Trophoblast cell (in vitro differentiated cells and primary cell): ENCODE results near the gene RASA3.

Source experiments
- DNase-seq, 2 donors: peaks; one replicate each; pipeline ENCODE4 v3.0.0-alpha.2; 2016
- H2AFZ ChIP-seq: 2 replicates; pipeline ENCODE4 v1.6.1; 2013; ENCODE audit warnings: low read length, moderate library complexity, mild to moderate bottlenecking; ENCODE audit not compliant: insufficient read depth, poor library complexity
- H2AK5ac ChIP-seq: 2 replicates; pipeline ENCODE4 v1.6.1; 2013; ENCODE audit warnings: mild to moderate bottlenecking, low read length
- H2BK120ac ChIP-seq: 2 replicates; pipeline ENCODE4 v1.6.1; 2013; ENCODE audit warnings: low read length, mild to moderate bottlenecking, moderate library complexity; ENCODE audit not compliant: insufficient read depth, poor library complexity
- H2BK12ac ChIP-seq: 2 replicates; pipeline ENCODE4 v1.6.1; 2013; ENCODE audit warnings: mild to moderate bottlenecking, low read length, moderate library complexity
- H2BK5ac ChIP-seq: 2 replicates; pipeline ENCODE4 v1.6.1; 2013; ENCODE audit warnings: low read length, low read depth, moderate library complexity, mild to moderate bottlenecking; ENCODE audit not compliant: poor library complexity
- H3K14ac ChIP-seq: 2 replicates; pipeline ENCODE4 v1.6.1; 2013; ENCODE audit warnings: mild to moderate bottlenecking, low read length
- H3K18ac ChIP-seq: 2 replicates; pipeline ENCODE4 v1.6.1; 2013; ENCODE audit warnings: mild to moderate bottlenecking, low read length
- H3K23ac ChIP-seq: 2 replicates; pipeline ENCODE4 v1.6.1; 2013; ENCODE audit warnings: low read length
- H3K27ac ChIP-seq: 2 replicates; pipeline ENCODE4 v1.5.1; 2013; ENCODE audit warnings: low read depth, mild to moderate bottlenecking, inconsistent platforms, low read length, moderate library complexity
- H3K27me3 ChIP-seq: 2 replicates; pipeline ENCODE4 v1.6.1; 2013; ENCODE audit warnings: inconsistent platforms, mild to moderate bottlenecking, low read length, moderate library complexity; ENCODE audit not compliant: insufficient read depth
- H3K36me3 ChIP-seq, 2 experiments: 1 replicate in 1 of 2; 2 replicates in 1 of 2; pipeline ENCODE4 v1.6.1; 2013; ENCODE audit warnings: low read length in 2 of 2, mild to moderate bottlenecking in 2 of 2, moderate library complexity in 1 of 2; ENCODE audit not compliant: insufficient read depth in 2 of 2, control insufficient read depth in 1 of 2
- H3K4ac ChIP-seq: 2 replicates; pipeline ENCODE4 v1.6.1; 2013; ENCODE audit warnings: low read depth, mild to moderate bottlenecking, low read length, moderate library complexity
- H3K4me1 ChIP-seq, 2 experiments: 1 replicate in 1 of 2; 2 replicates in 1 of 2; pipeline ENCODE4 v1.6.1; 2013; ENCODE audit warnings: low read length in 2 of 2, mild to moderate bottlenecking in 2 of 2, moderate library complexity in 1 of 2; ENCODE audit not compliant: insufficient read depth in 2 of 2, control insufficient read depth in 1 of 2
- H3K4me2 ChIP-seq: 2 replicates; pipeline ENCODE4 v1.6.1; 2013; ENCODE audit warnings: inconsistent platforms, mild to moderate bottlenecking, low read length, moderate library complexity
- H3K4me3 ChIP-seq: 2 replicates; pipeline ENCODE4 v1.5.1; 2013; ENCODE audit warnings: mild to moderate bottlenecking, low read depth, low read length, inconsistent platforms
- H3K79me1 ChIP-seq: one replicate; pipeline ENCODE4 v1.6.1; 2013; ENCODE audit warnings: low read length
- H3K79me2 ChIP-seq: 2 replicates; pipeline ENCODE4 v1.6.1; 2013; ENCODE audit warnings: low read length, mild to moderate bottlenecking; ENCODE audit not compliant: control insufficient read depth, insufficient read depth, poor library complexity
- H3K9ac ChIP-seq: 2 replicates; pipeline ENCODE4 v1.6.1; 2013; ENCODE audit warnings: mild to moderate bottlenecking, low read length
- H3K9me3 ChIP-seq: 2 replicates; pipeline ENCODE4 v1.6.1; 2013; ENCODE audit warnings: low read depth, mild to moderate bottlenecking, control low read depth, inconsistent platforms, low read length; ENCODE audit not compliant: insufficient read depth
- H4K12ac ChIP-seq: 2 replicates; pipeline ENCODE4 v1.6.1; 2013; ENCODE audit warnings: low read depth, mild to moderate bottlenecking, low read length, moderate library complexity
- H4K8ac ChIP-seq: 2 replicates; pipeline ENCODE4 v1.6.1; 2013; ENCODE audit warnings: low read depth, mild to moderate bottlenecking, low read length, moderate library complexity
- H4K91ac ChIP-seq: one replicate; pipeline ENCODE4 v1.6.1; 2013; ENCODE audit warnings: low read depth, mild to moderate bottlenecking, low read length, moderate library complexity
- WGBS: extraction: QIAGEN DNeasy Blood & Tissue Kit; methylation state at CpG from one replicate; pipeline ENCODE4 v1.1.7; 2013; ENCODE audit warnings: missing lambda C conversion rate; ENCODE audit not compliant: insufficient read length, insufficient coverage; ENCODE audit errors: extremely low coverage; 5-methylcytosine and 5-hydroxymethylcytosine counted together

The RASA3 gene

DNA sequence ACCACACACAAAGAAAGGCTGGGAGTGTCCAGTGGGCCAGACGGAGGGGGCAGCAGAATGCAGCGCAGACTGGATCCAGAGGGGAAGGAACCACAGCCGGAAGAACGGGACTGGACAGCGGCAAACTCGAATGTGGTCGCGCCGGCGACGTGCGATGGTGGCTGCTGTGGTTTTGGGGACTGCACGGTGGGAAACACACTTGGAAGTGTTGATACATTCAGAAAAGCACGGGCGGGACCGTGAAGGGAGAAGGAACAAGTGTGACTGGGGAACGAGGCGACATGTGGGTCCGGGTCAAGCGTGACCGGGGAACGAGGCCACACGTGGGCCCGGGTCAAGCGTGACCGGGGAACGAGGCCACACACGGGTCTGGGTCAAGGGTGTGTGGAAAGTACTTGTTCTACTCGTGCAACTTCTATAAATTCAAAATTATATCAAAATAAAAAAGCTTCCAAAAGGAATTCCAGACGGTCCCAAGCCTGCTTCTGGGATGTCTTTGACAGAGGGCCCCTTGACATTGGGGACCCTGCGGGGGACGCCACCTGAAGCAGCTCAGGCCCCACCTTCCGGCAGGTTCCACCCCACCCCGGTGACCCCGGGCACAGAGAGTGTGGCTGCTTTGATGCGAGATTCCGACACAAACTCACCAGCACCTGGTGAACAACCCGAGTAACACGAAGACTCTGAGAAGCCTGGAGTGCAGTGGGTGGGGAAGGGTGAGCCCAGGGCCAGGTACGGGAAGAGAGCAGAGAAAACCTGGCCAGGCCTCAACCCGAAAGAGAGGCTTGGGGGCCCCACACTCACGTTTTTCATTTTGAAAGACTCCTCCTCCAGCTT, 133.4 kb downstream of the RASA3 start:
- Histone ChIP-seq H3K79me1 (no peaks in the 10 kb centered on the region), H3K4me2 (no peak overlapping the region), H4K91ac (no peak overlapping the region), H3K9me3 (peaks cover 4% of the 10 kb centered on the region), H2BK12ac (no peak overlapping the region), H3K4ac (no peak overlapping the region), H4K8ac (no peak overlapping the region), H2AK5ac (no peak overlapping the region), H3K18ac (no peak overlapping the region), H4K12ac (no peak overlapping the region), H3K9ac (no peak overlapping the region), H3K27me3 (no peaks in the 10 kb centered on the region), H3K79me2 (no peaks in the 10 kb centered on the region), H2BK5ac (no peak overlapping the region), H3K4me3 (no peak overlapping the region), H3K36me3 (peaks cover 29 to 48% of the 10 kb centered on the region in 2 experiments), H3K23ac (no peak overlapping the region), H3K27ac (no peak overlapping the region), H2BK120ac (no peak overlapping the region), H3K14ac (no peak overlapping the region), H2AFZ (no peak overlapping the region), H3K4me1 (no peaks in the 10 kb centered on the region)
- no peak for DNase-seq
- WGBS, result no CpG with 5 or more reads among the region's 42 CpGs

GRCh38 chr13:113997845-113998751, 134.3 kb downstream of the RASA3 start:
- Histone ChIP-seq H3K36me3 (peaks cover 29 to 47% of the 10 kb centered on the region in 2 experiments), H4K8ac (no peak overlapping the region), H2BK5ac (no peak overlapping the region), H3K18ac (no peak overlapping the region), H3K9me3 (peaks cover 4% of the 10 kb centered on the region), H3K4me3 (peak overlapping the region; percentile 31), H3K27me3 (no peaks in the 10 kb centered on the region), H3K4ac (no peak overlapping the region), H2AFZ (no peak overlapping the region), H3K23ac (no peak overlapping the region), H3K4me1 (no peaks in the 10 kb centered on the region), H3K4me2 (no peak overlapping the region), H4K91ac (no peak overlapping the region), H3K79me2 (no peaks in the 10 kb centered on the region), H2BK12ac (no peak overlapping the region), H3K79me1 (no peaks in the 10 kb centered on the region), H4K12ac (no peak overlapping the region), H2AK5ac (no peak overlapping the region), H3K9ac (no peak overlapping the region), H2BK120ac (no peak overlapping the region), H3K27ac (no peak overlapping the region), H3K14ac (no peak overlapping the region)
- no CpG with 5 or more reads among the region's 29 CpGs for WGBS
- DNase-seq, result no peak

- Histone ChIP-seq H3K9me3 (peaks cover 2% of the 10 kb centered on the region), H3K23ac (no peak overlapping the region), H3K4me1 (no peaks in the 10 kb centered on the region), H2BK120ac (no peak overlapping the region), H3K27ac (no peak overlapping the region), H3K18ac (no peak overlapping the region), H4K8ac (no peak overlapping the region), H3K36me3 (peaks cover 31 to 42% of the 10 kb centered on the region in 2 experiments), H2BK5ac (no peak overlapping the region), H4K12ac (no peak overlapping the region), H3K79me2 (no peaks in the 10 kb centered on the region), H3K14ac (no peak overlapping the region), H3K9ac (no peak overlapping the region), H3K79me1 (no peaks in the 10 kb centered on the region), H4K91ac (no peak overlapping the region), H3K4me3 (no peak overlapping the region), H2AK5ac (no peak overlapping the region), H3K27me3 (no peaks in the 10 kb centered on the region), H2BK12ac (no peak overlapping the region), H2AFZ (no peak overlapping the region), H3K4ac (no peak overlapping the region), H3K4me2 (no peak overlapping the region)
- no peak for DNase-seq
- WGBS, result no CpG with 5 or more reads among the region's 13 CpGs
Observed at GRCh38 chr13:113996912-113997745, 135.3 kb downstream of the RASA3 start.
